ENCODE data around the gene TRABD2B. TPM values are rescaled to one million over a fixed set of nuclear protein-coding genes. Genes with fewer than 3 reads are reported as not detected.

Gene TRABD2B
- total RNA-seq, 4 donors from 2014 or later = 0.63 to 3.1 (median 1.7) TPM

DNA sequence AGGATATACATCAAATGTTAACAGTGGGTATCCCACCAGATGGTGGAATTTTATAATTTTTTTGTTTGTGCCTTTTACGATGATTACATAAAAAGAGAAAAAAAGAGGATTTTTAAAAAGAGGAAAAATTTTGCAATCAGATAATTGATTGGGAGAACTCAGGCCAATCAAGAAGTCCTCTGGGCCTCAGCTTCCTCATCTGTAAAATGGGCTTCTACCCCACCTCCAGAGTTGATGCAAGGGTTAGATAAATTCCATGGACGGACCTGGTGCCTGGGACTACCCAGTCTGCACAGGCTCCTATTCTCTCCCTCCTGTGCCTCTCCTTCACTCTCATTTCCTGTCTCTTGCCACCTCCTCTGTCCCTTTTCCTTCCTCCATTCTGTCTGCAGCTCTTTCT is 88.9 kb downstream of the TRABD2B start:
- no peak overlapping the region for H3K4me3 ChIP-seq (ENCODE audit: low read depth, poor library complexity, severe bottlenecking)
- TF ChIP-seq, protein P1, sequence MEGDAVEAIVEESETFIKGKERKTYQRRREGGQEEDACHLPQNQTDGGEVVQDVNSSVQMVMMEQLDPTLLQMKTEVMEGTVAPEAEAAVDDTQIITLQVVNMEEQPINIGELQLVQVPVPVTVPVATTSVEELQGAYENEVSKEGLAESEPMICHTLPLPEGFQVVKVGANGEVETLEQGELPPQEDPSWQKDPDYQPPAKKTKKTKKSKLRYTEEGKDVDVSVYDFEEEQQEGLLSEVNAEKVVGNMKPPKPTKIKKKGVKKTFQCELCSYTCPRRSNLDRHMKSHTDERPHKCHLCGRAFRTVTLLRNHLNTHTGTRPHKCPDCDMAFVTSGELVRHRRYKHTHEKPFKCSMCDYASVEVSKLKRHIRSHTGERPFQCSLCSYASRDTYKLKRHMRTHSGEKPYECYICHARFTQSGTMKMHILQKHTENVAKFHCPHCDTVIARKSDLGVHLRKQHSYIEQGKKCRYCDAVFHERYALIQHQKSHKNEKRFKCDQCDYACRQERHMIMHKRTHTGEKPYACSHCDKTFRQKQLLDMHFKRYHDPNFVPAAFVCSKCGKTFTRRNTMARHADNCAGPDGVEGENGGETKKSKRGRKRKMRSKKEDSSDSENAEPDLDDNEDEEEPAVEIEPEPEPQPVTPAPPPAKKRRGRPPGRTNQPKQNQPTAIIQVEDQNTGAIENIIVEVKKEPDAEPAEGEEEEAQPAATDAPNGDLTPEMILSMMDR (IDR thresholded peaks at IDR 0.05) = no peak
- TF ChIP-seq POLR2A (IDR thresholded peaks at IDR 0.05) = no peak
- intact Hi-C loops (cut with DNase I; ENCODE audit: low total_unique reads) = no loop called here
- 93 to 98% methylated on average over 2 of the region's 2 CpGs for WGBS, 2 donors
- no peak for DNase-seq (ENCODE audit: low spot score in 2 of 2)

- intact Hi-C loops (cut with DNase I; ENCODE audit: low total_unique reads) = no loop called here
- no peak for DNase-seq (ENCODE audit: low spot score in 2 of 2)
- TF ChIP-seq, protein P1 (IDR thresholded peaks at IDR 0.05) = no peak
- no peak for TF ChIP-seq POLR2A (IDR thresholded peaks at IDR 0.05)
- no peak overlapping the region for H3K4me3 ChIP-seq (ENCODE audit: low read depth, poor library complexity, severe bottlenecking)
- 78 to 81% methylated on average over 1 of the region's 1 CpG for WGBS, 2 donors
Measured at GRCh38 chr1:47907177-47907528, 90.0 kb downstream of the TRABD2B start.

DNA sequence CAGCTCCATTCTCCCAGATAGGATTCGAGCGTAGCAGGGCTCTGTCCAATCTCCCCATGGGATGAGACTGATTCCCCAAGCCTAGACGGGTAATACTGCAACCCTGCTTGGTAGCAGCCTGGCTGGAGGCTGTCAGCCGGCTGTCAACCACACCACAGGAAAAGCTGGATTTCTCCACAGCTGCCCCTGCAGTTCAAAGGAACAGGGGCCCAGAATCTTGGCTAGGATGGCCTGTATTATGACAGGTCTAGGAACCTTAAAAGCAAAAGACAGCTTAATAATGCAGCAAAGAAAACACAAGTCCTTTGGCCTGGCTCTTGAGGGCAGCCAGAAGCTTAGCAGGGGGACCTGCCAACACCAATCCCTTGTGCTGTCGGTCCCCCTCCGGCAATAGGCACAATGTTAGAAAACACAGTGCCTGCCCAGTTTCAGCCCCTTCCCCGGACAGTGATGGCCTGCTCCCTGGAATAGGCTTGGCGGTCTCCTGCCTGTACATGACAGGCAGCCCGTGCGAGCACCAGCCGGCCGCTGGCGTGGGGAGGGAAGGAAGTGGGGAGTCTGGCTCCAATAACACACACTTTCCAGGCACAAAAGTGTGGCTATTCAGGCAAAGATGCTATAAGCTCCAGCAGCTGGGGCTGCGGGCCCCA is 90.5 kb downstream of the TRABD2B start:
- intact Hi-C loops (cut with DNase I; ENCODE audit: low total_unique reads) = no loop called here
- WGBS, 2 donors = 70 to 90% methylated on average over 13 to 14 of the region's 14 CpGs

GRCh38 chr1:47906009-47906432 is 91.2 kb downstream of the TRABD2B start:
- TF ChIP-seq, protein P1 (IDR thresholded peaks at IDR 0.05) = no peak
- no peak for TF ChIP-seq POLR2A (IDR thresholded peaks at IDR 0.05)
- WGBS, 2 donors = 37 to 53% methylated on average over 4 of the region's 4 CpGs
- no peak for DNase-seq (ENCODE audit: low spot score in 2 of 2)
- no peak overlapping the region for H3K4me3 ChIP-seq (ENCODE audit: low read depth, poor library complexity, severe bottlenecking)
- intact Hi-C loops (cut with DNase I; ENCODE audit: low total_unique reads) = no loop called here

More for the DNA sequence above, 90.5 kb downstream of the TRABD2B start:
- no peak for DNase-seq (ENCODE audit: low spot score in 2 of 2)
- no peak overlapping the region for H3K4me3 ChIP-seq (ENCODE audit: low read depth, poor library complexity, severe bottlenecking)
- TF ChIP-seq, protein P1 (IDR thresholded peaks at IDR 0.05) = no peak
- no peak for TF ChIP-seq POLR2A (IDR thresholded peaks at IDR 0.05)

DNA sequence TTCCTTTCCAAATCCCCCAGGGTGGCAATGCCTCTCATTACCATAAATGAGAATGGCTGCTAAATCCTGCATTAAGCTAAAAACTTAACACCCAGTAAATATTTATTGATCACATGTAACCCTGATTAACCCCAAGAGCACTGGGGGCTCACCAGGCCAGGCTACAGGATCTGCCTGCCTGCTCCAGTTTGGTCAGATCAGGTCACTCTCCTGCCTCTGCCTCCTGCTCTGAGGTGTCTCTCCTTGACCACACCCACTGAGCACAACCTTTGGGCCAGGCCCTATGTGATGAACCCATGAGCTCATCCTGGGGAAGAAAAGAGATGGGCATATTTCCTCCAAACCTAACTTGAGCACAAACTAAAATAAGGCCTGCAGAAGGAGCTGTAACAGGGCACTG is 93.5 kb downstream of the TRABD2B start:
- DNase-seq (ENCODE audit: low spot score in 2 of 2) = no peak
- no peak overlapping the region for H3K4me3 ChIP-seq (ENCODE audit: low read depth, poor library complexity, severe bottlenecking)
- intact Hi-C loops (cut with DNase I; ENCODE audit: low total_unique reads) = no loop called here
- TF ChIP-seq POLR2A (IDR thresholded peaks at IDR 0.05) = no peak
- TF ChIP-seq, protein P1 (IDR thresholded peaks at IDR 0.05) = no peak

GRCh38 chr1:47901001-47901575 is 96.1 kb downstream of the TRABD2B start:
- WGBS, 2 donors = 94 to 95% methylated on average over 3 of the region's 3 CpGs
- intact Hi-C loops (cut with DNase I; ENCODE audit: low total_unique reads) = no loop called here
- H3K4me3 ChIP-seq (ENCODE audit: low read depth, poor library complexity, severe bottlenecking) = no peak overlapping the region
- TF ChIP-seq, protein P1 (IDR thresholded peaks at IDR 0.05) = no peak
- no peak for TF ChIP-seq POLR2A (IDR thresholded peaks at IDR 0.05)
- DNase-seq (ENCODE audit: low spot score in 2 of 2) = no peak

All from lower leg skin (tissue), 4 donors.